ENCODE results near the gene SMARCE1.
A peak's percentile ranks its signal among the peaks of the same experiment; 100 is the strongest.
"Not testable (repeated sequence)": the region's sequence is repeated elsewhere in the genome, so short reads cannot be mapped to it uniquely, and the experiment has no call there.

The SMARCE1 gene

GRCh38 chr17:40608061-40608581 lies 39.5 kb downstream of the SMARCE1 start:
- DNase-seq, result no peak

GRCh38 chr17:40607641-40608040 lies 40.0 kb downstream of the SMARCE1 start:
- DNase-seq, result no peak

- DNase-seq, result no peak
Measured at GRCh38 chr17:40606548-40607353, 40.9 kb downstream of the SMARCE1 start.

- DNase-seq, result no peak
Measured at GRCh38 chr17:40605306-40605705, 42.3 kb downstream of the SMARCE1 start.

- DNase-seq, result no peak
Measured at GRCh38 chr17:40604327-40605080, 43.1 kb downstream of the SMARCE1 start.

GRCh38 chr17:40602445-40603443 lies 44.9 kb downstream of the SMARCE1 start:
- DNase-seq, result no peak

GRCh38 chr17:40600486-40601046 lies 47.1 kb downstream of the SMARCE1 start:
- DNase-seq, result no peak

- DNase-seq, result no peak
Measured at GRCh38 chr17:40599468-40599763, 48.2 kb downstream of the SMARCE1 start.

GRCh38 chr17:40598619-40599467 lies 48.8 kb downstream of the SMARCE1 start:
- no peak for DNase-seq

- no peak for DNase-seq
Measured at GRCh38 chr17:40598301-40598618, 49.4 kb downstream of the SMARCE1 start.

- DNase-seq, result no peak
Measured at GRCh38 chr17:40597556-40598300, 49.9 kb downstream of the SMARCE1 start.

GRCh38 chr17:40597156-40597555 lies 50.5 kb downstream of the SMARCE1 start:
- DNase-seq, result no peak

GRCh38 chr17:40596261-40596919 lies 51.2 kb downstream of the SMARCE1 start:
- DNase-seq, result peak; percentile 60

GRCh38 chr17:40590742-40591141 lies 56.9 kb downstream of the SMARCE1 start:
- DNase-seq, result no peak

GRCh38 chr17:40588552-40588951 lies 59.1 kb downstream of the SMARCE1 start:
- no peak for DNase-seq

- DNase-seq, result not testable (repeated sequence)
Measured at GRCh38 chr17:40586264-40586663, 61.4 kb downstream of the SMARCE1 start.

- DNase-seq, result not testable (repeated sequence)
Measured at GRCh38 chr17:40584950-40585349, 62.7 kb downstream of the SMARCE1 start.

- DNase-seq, result peak; percentile 92
Measured at GRCh38 chr17:40582328-40582901, 65.2 kb downstream of the SMARCE1 start.

GRCh38 chr17:40580140-40580539 lies 67.5 kb downstream of the SMARCE1 start:
- no peak for DNase-seq

- DNase-seq, result no peak
Measured at GRCh38 chr17:40579471-40579870, 68.1 kb downstream of the SMARCE1 start.
